B cell (primary cell): ENCODE results near the gene FLRT1. TPM values are rescaled to one million over a fixed set of nuclear protein-coding genes. Genes with fewer than 3 reads are reported as not detected.
A peak's percentile ranks its signal among the peaks of the same experiment; 100 is the strongest.

Experiments used
- ATAC-seq: fragments of 200-7000 bp; cut with Tn5 transposase; one replicate; pipeline ENCODE4 v1.10.0; 2021; ENCODE audit warnings: low read depth, mild to moderate bottlenecking, moderate number of reproducible peaks, moderate library complexity
- CTCF ChIA-PET: fragments of 350-600 bp; sonication (Branson Sonifier 250); formaldehyde crosslinking; loops from one replicate; lab custom pipeline; 2021; ENCODE audit warnings: antibody characterized with exemption, inconsistent platforms; lab: Charles Lee
- POLR2A ChIA-PET: fragments of 350-600 bp; sonication (Branson Sonifier 250); formaldehyde crosslinking; loops from one replicate; lab custom pipeline; 2021; ENCODE audit warnings: antibody characterized with exemption; lab: Charles Lee
- DNase-seq: peaks from one replicate; pipeline ENCODE4 v3.0.0; 2013
- H2AFZ ChIP-seq: 2 replicates; pipeline ENCODE4 v1.6.1; 2012; ENCODE audit warnings: mild to moderate bottlenecking, low read depth, low read length; ENCODE audit not compliant: insufficient read depth, poor library complexity, severe bottlenecking
- H3K27ac ChIP-seq, 2 donors: 1 replicate in 1 of 2; 2 replicates in 1 of 2; pipeline ENCODE4 v1.5.1; 2012 to 2013; ENCODE audit warnings: low read length in 2 of 2, mild to moderate bottlenecking in 2 of 2, moderate library complexity in 1 of 2
- H3K27me3 ChIP-seq, 4 experiments: fragments of 200-600 bp in 1 of 4; sonication (generic) in 1 of 4; replicated peaks in 1 of 4; 1 replicate in 2 of 4; 2 replicates in 2 of 4; pipeline versions ENCODE4 v1.6.1 to v1.7.0; 2013 to 2016; ENCODE audit warnings: low read length in 3 of 4, mild to moderate bottlenecking in 2 of 4, mixed read lengths in 1 of 4, moderate library complexity in 1 of 4; ENCODE audit not compliant: insufficient read depth in 4 of 4, control insufficient read depth in 3 of 4; ENCODE audit errors: control extremely low read depth in 1 of 4
- H3K36me3 ChIP-seq, 2 experiments: replicated peaks in 1 of 2; 1 replicate in 1 of 2; 2 replicates in 1 of 2; pipeline versions ENCODE4 v1.6.1 to v1.7.1; 2013; ENCODE audit warnings: low read length in 1 of 2; ENCODE audit not compliant: insufficient read depth in 2 of 2, control insufficient read depth in 1 of 2; ENCODE audit errors: control extremely low read depth in 1 of 2, extremely low read depth in 1 of 2
- H3K4me1 ChIP-seq, 2 donors: fragments of 200-600 bp in 1 of 2; sonication (generic) in 1 of 2; 1 replicate in 1 of 2; 2 replicates in 1 of 2; pipeline versions ENCODE4 v1.5.1 to v1.6.1; 2013 to 2017; ENCODE audit warnings: low read length in 2 of 2; ENCODE audit not compliant: control insufficient read depth in 2 of 2, insufficient read depth in 2 of 2
- H3K4me2 ChIP-seq: replicated peaks from 2 replicates; pipeline ENCODE3; 2012; ENCODE audit warnings: mild to moderate bottlenecking, low read depth, low read length; ENCODE audit not compliant: poor library complexity, severe bottlenecking
- H3K4me3 ChIP-seq, 5 experiments: fragments of 200-600 bp in 1 of 5; sonication (generic) in 1 of 5; 1 replicate in 3 of 5; 2 replicates in 2 of 5; pipeline versions ENCODE4 v1.5.1 to v1.7.0; 2011 to 2016; ENCODE audit warnings: low read length in 4 of 5, mild to moderate bottlenecking in 4 of 5, low read depth in 2 of 5, control low read depth in 1 of 5, moderate library complexity in 1 of 5; ENCODE audit not compliant: insufficient read depth in 1 of 5; ENCODE audit errors: control extremely low read depth in 1 of 5, extremely low read depth in 1 of 5
- H3K79me2 ChIP-seq: fragments of 200-600 bp; sonication (generic); one replicate; pipeline ENCODE4 v1.6.0; 2016; ENCODE audit warnings: low read length; ENCODE audit not compliant: control insufficient read depth, insufficient read depth
- H3K9ac ChIP-seq: fragments of 200-600 bp; sonication (generic); 2 replicates; pipeline ENCODE4 v1.6.1; 2017; ENCODE audit warnings: mild to moderate bottlenecking, low read length, moderate library complexity
- H3K9me3 ChIP-seq, 3 donors: one replicate each; pipeline versions ENCODE4 v1.6.1 to v1.7.1; 2013; ENCODE audit warnings: low read length in 2 of 3; ENCODE audit not compliant: control insufficient read depth in 2 of 3, insufficient read depth in 1 of 3; ENCODE audit errors: control extremely low read depth in 1 of 3
- H4K20me1 ChIP-seq: 2 replicates; pipeline ENCODE4 v1.6.0; 2012; ENCODE audit warnings: mild to moderate bottlenecking, low read length; ENCODE audit not compliant: insufficient read depth, control insufficient read depth, poor library complexity, severe bottlenecking
- H3K27ac Mint-ChIP-seq: one replicate; pipeline ENCODE4 v1.8.0; 2021; ENCODE audit warnings: mixed read lengths
- H3K27me3 Mint-ChIP-seq: one replicate; pipeline ENCODE4 v1.8.0; 2021; ENCODE audit warnings: mixed read lengths
- H3K4me1 Mint-ChIP-seq: one replicate; pipeline ENCODE4 v1.8.0; 2021; ENCODE audit warnings: mixed read lengths
- H3K4me3 Mint-ChIP-seq: one replicate; pipeline ENCODE4 v1.8.0; 2021; ENCODE audit warnings: mixed read lengths
- H3K9me3 Mint-ChIP-seq: one replicate; pipeline ENCODE4 v1.8.0; 2022; ENCODE audit warnings: mixed read lengths; ENCODE audit not compliant: insufficient read depth
- CTCF ChIP-seq: fragments of 200-600 bp; IDR thresholded peaks from one replicate; pipeline ENCODE4 v1.8.0; 2022; ENCODE audit warnings: antibody characterized with exemption, mild to moderate bottlenecking
- EZH2 ChIP-seq: IDR thresholded peaks from 2 replicates; pipeline ENCODE4 v1.6.1; 2012; ENCODE audit warnings: borderline replicate concordance, low read depth, mild to moderate bottlenecking, moderate library complexity, low read length; ENCODE audit not compliant: insufficient read depth, poor library complexity, severe bottlenecking
- WGBS: methylation state at CpG from one replicate; pipeline ENCODE4 v1.1.5; 2013; ENCODE audit warnings: missing lambda C conversion rate; ENCODE audit not compliant: insufficient coverage; 5-methylcytosine and 5-hydroxymethylcytosine counted together
- intact Hi-C: fragments of 100-400 bp; cut with micrococcal nuclease; formaldehyde crosslinking; loops from one replicate; pipeline ENCODE4 v1.10.0; 2022
- polyA plus RNA-seq: library from polyadenylated mRNA; depleted of rRNA; stranded (reverse); fragments of >200 nt; gene quantifications from 2 replicates; pipeline ENCODE4 v1.2.3, GENCODE V29; 2012
- total RNA-seq, 2 donors: library from RNA; stranded (reverse); fragments of 120-200 nt in 1 of 2; gene quantifications; 1 replicate in 1 of 2; 2 replicates in 1 of 2; pipeline versions ENCODE4 v1.2.3 to v1.2.4, GENCODE V29; 2013 to 2022

FLRT1 gene
- total and polyA plus RNA-seq, 2 donors (not counting 1 experiment from before 2014, with no cell fraction given) = not detected

- POLR2A ChIA-PET = no interaction called here
- Histone ChIP-seq H3K4me3 (no peak overlapping the region), H4K20me1 (no peaks in the 10 kb centered on the region), H3K36me3 (no peaks in the 10 kb centered on the region), H2AFZ (peak overlapping the region; percentile 66), H3K9me3 (peaks cover 0 to 35% (median 0%) of the 10 kb centered on the region in 3 donors), H3K9ac (peak overlapping the region; percentile 69), H3K27me3 (peaks cover 0 to 40% (median 15%) of the 10 kb centered on the region in 4 experiments), H3K79me2 (no peaks in the 10 kb centered on the region), H3K4me1 (peaks cover 15 to 16% of the 10 kb centered on the region in 2 donors), H3K27ac (no peak overlapping the region), H3K4me2 (peak overlapping the region; percentile 85)
- no peak overlapping the region for H3K4me3 Mint-ChIP-seq
- CTCF ChIA-PET = no interaction called here
- ATAC-seq = no peak
- peaks cover 11% of the 10 kb centered on the region for H3K4me1 Mint-ChIP-seq
- peaks cover 26% of the 10 kb centered on the region for H3K27me3 Mint-ChIP-seq
- TF ChIP-seq EZH2 (no peak), CTCF (no peak)
- 95% methylated on average over 19 of the region's 26 CpGs for WGBS
- intact Hi-C loops = no loop called here
- no peak for DNase-seq
- no peak overlapping the region for H3K27ac Mint-ChIP-seq
- no peaks in the 10 kb centered on the region for H3K9me3 Mint-ChIP-seq
These were observed 27.3 kb upstream of the FLRT1 start for GRCh38 chr11:64008283-64008913.

- POLR2A ChIA-PET = no interaction called here
- Mint-ChIP-seq H3K4me3 (no peak overlapping the region), H3K4me1 (peaks cover 11% of the 10 kb centered on the region), H3K27ac (no peak overlapping the region), H3K9me3 (no peaks in the 10 kb centered on the region), H3K27me3 (peaks cover 26% of the 10 kb centered on the region)
- H3K4me2 ChIP-seq = no peak overlapping the region
- intact Hi-C loops = no loop called here
- TF ChIP-seq EZH2 = no peak
- no peak for TF ChIP-seq CTCF
- DNase-seq (no peak), ATAC-seq (no peak)
- no peak overlapping the region for H2AFZ ChIP-seq
- H3K9ac ChIP-seq = no peak overlapping the region
- H3K4me1 ChIP-seq = peaks cover 15 to 16% of the 10 kb centered on the region in 2 donors
- H3K36me3 ChIP-seq = no peaks in the 10 kb centered on the region
- H3K27me3 ChIP-seq = peaks cover 0 to 40% (median 15%) of the 10 kb centered on the region in 4 experiments
- 97% methylated on average over 7 of the region's 18 CpGs for WGBS
- no peak overlapping the region for H3K4me3 ChIP-seq
- no peaks in the 10 kb centered on the region for H4K20me1 ChIP-seq
- CTCF ChIA-PET = no interaction called here
- H3K79me2 ChIP-seq = no peaks in the 10 kb centered on the region
- peaks cover 0 to 35% (median 0%) of the 10 kb centered on the region in 3 donors for H3K9me3 ChIP-seq
- no peak overlapping the region for H3K27ac ChIP-seq
These were observed 26.7 kb upstream of the FLRT1 start for GRCh38 chr11:64008914-64009633.
